ENCODE measurements around the gene INHBC. TPM values are rescaled to one million over a fixed set of nuclear protein-coding genes. Genes with fewer than 3 reads are reported as not detected.

Gene INHBC
- polyA plus RNA-seq, 1 of the 3 experiments (the other 2 are of a cell fraction), result 0.08 TPM

GRCh38 chr12:57489157-57489641, 54.6 kb downstream of the INHBC start:
- Histone ChIP-seq H3K27ac (ENCODE audit: low read depth in 2 of 2, low read length in 1 of 2) (no peak overlapping the region; a peak in 1 of 4 replicates), H3K9ac (peak overlapping the region; percentile 94), H4K20me1 (ENCODE audit: insufficient read depth) (0 out of 2 replicates have a peak, but pooled peaks cover 4% of the 10 kb centered on the region), H3F3A (replicated peaks; ENCODE audit: insufficient read depth) (peaks cover 7% of the 10 kb centered on the region), H3K27me3 (ENCODE audit: insufficient read depth) (no peaks in the 10 kb centered on the region), H3K4me1 (ENCODE audit: control insufficient read depth in 1 of 2, insufficient read depth in 2 of 2, low read depth in 1 of 2, low read length in 1 of 2) (peaks cover 6 to 9% of the 10 kb centered on the region in 2 experiments; a peak in 3 of 4 replicates), H3K4me2 (peak overlapping the region; percentile 90), H3K9me2 (no peaks in the 10 kb centered on the region), H3K9me3 (no peaks in the 10 kb centered on the region), H3K36me3 (replicated peaks in 1 of 2; ENCODE audit: control insufficient read depth in 1 of 2, insufficient read depth in 2 of 2, low read length in 1 of 2) (peaks cover 33 to 49% of the 10 kb centered on the region in 2 experiments), H3K4me3 (ENCODE audit: low read depth in 2 of 2, low read length in 1 of 2) (peak overlapping the region; percentile 77 to 100), H3K79me2 (ENCODE audit: insufficient read depth) (peaks cover 40% of the 10 kb centered on the region), H2AFZ (ENCODE audit: low read depth) (no peak overlapping the region)
- WGBS (ENCODE audit: low lambda C conversion rate), result 64% methylated on average over 5 of the region's 5 CpGs
- POLR2A ChIA-PET, result interaction anchor here (0.6 to 2.1 kb wide), 4 partner anchors 8 to 31 kb away, joined by 3 to 7 read pairs (median 5); partner anchors contain the start of gene DDIT3
- CTCF ChIA-PET, result interaction anchor here (1.6 to 6.1 kb wide), 3 partner anchors 15 to 30 kb away, joined by 5 to 28 read pairs (median 7); partner anchors contain the start of gene GLI1
- no peak for DNase-seq
- TF ChIP-seq YY1 (IDR thresholded peaks at IDR 0.05; ENCODE audit: low read depth), result no peak

GRCh38 chr12:57490126-57490525, 55.5 kb downstream of the INHBC start:
- H3K27ac ChIP-seq (ENCODE audit: low read depth in 2 of 2, low read length in 1 of 2), result no peak overlapping the region; a peak in 1 of 4 replicates
- WGBS (ENCODE audit: low lambda C conversion rate), result 92% methylated on average over 3 of the region's 4 CpGs
- H4K20me1 ChIP-seq (ENCODE audit: insufficient read depth), result 0 out of 2 replicates have a peak, but pooled peaks cover 4% of the 10 kb centered on the region
- H3K9me3 ChIP-seq, result no peaks in the 10 kb centered on the region
- DNase-seq, result no peak
- no peak for TF ChIP-seq RFX5 (IDR thresholded peaks at IDR 0.05; ENCODE audit: low read length)
- TF ChIP-seq TCF12 (IDR thresholded peaks at IDR 0.05), result no peak
- TF ChIP-seq EP300 (IDR thresholded peaks at IDR 0.05; ENCODE audit: borderline replicate concordance in 1 of 2, low read depth in 1 of 2, low read length in 1 of 2), result no peak
- TF ChIP-seq FOXJ3 (CRISPR knock-in tag; IDR thresholded peaks at IDR 0.05), result no peak
- TF ChIP-seq USF1 (IDR thresholded peaks at IDR 0.05; ENCODE audit: borderline replicate concordance, low read depth), result no peak
- no peak for TF ChIP-seq FOXM1 (IDR thresholded peaks at IDR 0.05; ENCODE audit: low read depth)
- TF ChIP-seq ELF1 (IDR thresholded peaks at IDR 0.05), result no peak
- peaks cover 6 to 9% of the 10 kb centered on the region in 2 experiments; a peak in 3 of 4 replicates for H3K4me1 ChIP-seq (ENCODE audit: control insufficient read depth in 1 of 2, insufficient read depth in 2 of 2, low read depth in 1 of 2, low read length in 1 of 2)
- H3K36me3 ChIP-seq (replicated peaks in 1 of 2; ENCODE audit: control insufficient read depth in 1 of 2, insufficient read depth in 2 of 2, low read length in 1 of 2), result peaks cover 33 to 50% of the 10 kb centered on the region in 2 experiments
- peaks cover 40% of the 10 kb centered on the region for H3K79me2 ChIP-seq (ENCODE audit: insufficient read depth)
- CTCF ChIA-PET, result interaction anchor here (6.1 kb wide), 1 partner anchor 28 kb away, joined by 28 read pairs; no protein-coding TSS in a partner anchor
- peaks cover 7% of the 10 kb centered on the region for H3F3A ChIP-seq (replicated peaks; ENCODE audit: insufficient read depth)
- H2AFZ ChIP-seq (ENCODE audit: low read depth), result no peak overlapping the region
- no peak overlapping the region for H3K4me3 ChIP-seq (ENCODE audit: low read depth in 2 of 2, low read length in 1 of 2)
- H3K4me2 ChIP-seq, result no peak overlapping the region; the same call in 1 of the 2 replicates
- H3K9ac ChIP-seq, result no peak overlapping the region
- no peaks in the 10 kb centered on the region for H3K9me2 ChIP-seq
- POLR2A ChIA-PET, result interaction anchor here (0.6 kb wide), 1 partner anchor 181 kb away, joined by 4 read pairs; no protein-coding TSS in a partner anchor
- no peaks in the 10 kb centered on the region for H3K27me3 ChIP-seq (ENCODE audit: insufficient read depth)
